ENCODE data around the gene KCNJ16. TPM values are rescaled to one million over a fixed set of nuclear protein-coding genes. Genes with fewer than 3 reads are reported as not detected.

KCNJ16 gene
- total RNA-seq, 1 experiment from 2014 or later: not detected

GRCh38 chr17:70123193-70123592 is 48.2 kb downstream of the KCNJ16 start:
- no peak overlapping the region for H3K4me3 ChIP-seq (ENCODE audit: low read depth, low read length, poor library complexity, severe bottlenecking)
- no peaks in the 10 kb centered on the region for H3K9me3 ChIP-seq (ENCODE audit: low read depth, low read length, poor library complexity, severe bottlenecking)
- ChIA-PET POLR2A (ENCODE audit: low non-redundant PET) (no interaction called here), CTCF (no interaction called here)
- no peak for DNase-seq (ENCODE audit: low spot score)
- BruUV-seq (replicated peaks): no TSS peak
- intact Hi-C loops (cut with micrococcal nuclease; ENCODE audit: unreplicated experiment): no loop called here
- TF ChIP-seq, protein P1, sequence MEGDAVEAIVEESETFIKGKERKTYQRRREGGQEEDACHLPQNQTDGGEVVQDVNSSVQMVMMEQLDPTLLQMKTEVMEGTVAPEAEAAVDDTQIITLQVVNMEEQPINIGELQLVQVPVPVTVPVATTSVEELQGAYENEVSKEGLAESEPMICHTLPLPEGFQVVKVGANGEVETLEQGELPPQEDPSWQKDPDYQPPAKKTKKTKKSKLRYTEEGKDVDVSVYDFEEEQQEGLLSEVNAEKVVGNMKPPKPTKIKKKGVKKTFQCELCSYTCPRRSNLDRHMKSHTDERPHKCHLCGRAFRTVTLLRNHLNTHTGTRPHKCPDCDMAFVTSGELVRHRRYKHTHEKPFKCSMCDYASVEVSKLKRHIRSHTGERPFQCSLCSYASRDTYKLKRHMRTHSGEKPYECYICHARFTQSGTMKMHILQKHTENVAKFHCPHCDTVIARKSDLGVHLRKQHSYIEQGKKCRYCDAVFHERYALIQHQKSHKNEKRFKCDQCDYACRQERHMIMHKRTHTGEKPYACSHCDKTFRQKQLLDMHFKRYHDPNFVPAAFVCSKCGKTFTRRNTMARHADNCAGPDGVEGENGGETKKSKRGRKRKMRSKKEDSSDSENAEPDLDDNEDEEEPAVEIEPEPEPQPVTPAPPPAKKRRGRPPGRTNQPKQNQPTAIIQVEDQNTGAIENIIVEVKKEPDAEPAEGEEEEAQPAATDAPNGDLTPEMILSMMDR (conservative IDR thresholded peaks at IDR 0.05; ENCODE audit: low read depth, low read length): no peak
- no peak for TF ChIP-seq EZH2 (IDR thresholded peaks at IDR 0.05; ENCODE audit: borderline replicate concordance, low read depth, low read length, poor library complexity, severe bottlenecking)
- H3K27ac ChIP-seq (ENCODE audit: low read depth, low read length, poor library complexity, severe bottlenecking): no peak overlapping the region
- no peaks in the 10 kb centered on the region for H3K36me3 ChIP-seq (ENCODE audit: insufficient read depth, low read length, poor library complexity, severe bottlenecking)
- no peaks in the 10 kb centered on the region for H3K27me3 ChIP-seq (replicated peaks; ENCODE audit: insufficient read depth, low read depth, low read length, poor library complexity)
- H3K4me1 ChIP-seq (ENCODE audit: insufficient read depth, low read length, poor library complexity, severe bottlenecking): no peaks in the 10 kb centered on the region

GRCh38 chr17:70124723-70125122 is 49.7 kb downstream of the KCNJ16 start:
- no peaks in the 10 kb centered on the region for H3K36me3 ChIP-seq (ENCODE audit: insufficient read depth, low read length, poor library complexity, severe bottlenecking)
- H3K4me3 ChIP-seq (ENCODE audit: low read depth, low read length, poor library complexity, severe bottlenecking): no peak overlapping the region
- H3K27me3 ChIP-seq (replicated peaks; ENCODE audit: insufficient read depth, low read depth, low read length, poor library complexity): no peaks in the 10 kb centered on the region
- BruUV-seq (replicated peaks): no TSS peak
- H3K9me3 ChIP-seq (ENCODE audit: low read depth, low read length, poor library complexity, severe bottlenecking): no peaks in the 10 kb centered on the region
- no peak overlapping the region for H3K27ac ChIP-seq (ENCODE audit: low read depth, low read length, poor library complexity, severe bottlenecking)
- CTCF ChIA-PET: no interaction called here
- POLR2A ChIA-PET (ENCODE audit: low non-redundant PET): no interaction called here
- TF ChIP-seq EZH2 (IDR thresholded peaks at IDR 0.05; ENCODE audit: borderline replicate concordance, low read depth, low read length, poor library complexity, severe bottlenecking): no peak
- TF ChIP-seq, protein P1 (conservative IDR thresholded peaks at IDR 0.05; ENCODE audit: low read depth, low read length): no peak
- no peak for DNase-seq (ENCODE audit: low spot score)
- intact Hi-C loops (cut with micrococcal nuclease; ENCODE audit: unreplicated experiment): no loop called here
- no peaks in the 10 kb centered on the region for H3K4me1 ChIP-seq (ENCODE audit: insufficient read depth, low read length, poor library complexity, severe bottlenecking)

GRCh38 chr17:70127221-70127873 is 52.3 kb downstream of the KCNJ16 start:
- H3K36me3 ChIP-seq (ENCODE audit: insufficient read depth, low read length, poor library complexity, severe bottlenecking): no peaks in the 10 kb centered on the region
- ChIA-PET POLR2A (ENCODE audit: low non-redundant PET) (no interaction called here), CTCF (no interaction called here)
- no peak for DNase-seq (ENCODE audit: low spot score)
- no peaks in the 10 kb centered on the region for H3K9me3 ChIP-seq (ENCODE audit: low read depth, low read length, poor library complexity, severe bottlenecking)
- intact Hi-C loops (cut with micrococcal nuclease; ENCODE audit: unreplicated experiment): no loop called here
- no peak overlapping the region for H3K27ac ChIP-seq (ENCODE audit: low read depth, low read length, poor library complexity, severe bottlenecking)
- H3K27me3 ChIP-seq (replicated peaks; ENCODE audit: insufficient read depth, low read depth, low read length, poor library complexity): no peaks in the 10 kb centered on the region
- no peak overlapping the region for H3K4me3 ChIP-seq (ENCODE audit: low read depth, low read length, poor library complexity, severe bottlenecking)
- TF ChIP-seq, protein P1 (conservative IDR thresholded peaks at IDR 0.05; ENCODE audit: low read depth, low read length): no peak
- TF ChIP-seq EZH2 (IDR thresholded peaks at IDR 0.05; ENCODE audit: borderline replicate concordance, low read depth, low read length, poor library complexity, severe bottlenecking): no peak
- no TSS peak for BruUV-seq (replicated peaks)
- no peaks in the 10 kb centered on the region for H3K4me1 ChIP-seq (ENCODE audit: insufficient read depth, low read length, poor library complexity, severe bottlenecking)

Measured in A673 (cell line).